Type B pancreatic cell (in vitro differentiated cells): ENCODE data around the gene SGO1. TPM values are rescaled to one million over a fixed set of nuclear protein-coding genes. Genes with fewer than 3 reads are reported as not detected.
"Not testable (repeated sequence)": the region's sequence is repeated elsewhere in the genome, so short reads cannot be mapped to it uniquely, and the experiment has no call there.

Source experiments
- DNase-seq: peaks from one replicate; pipeline ENCODE4 v3.0.0; 2021; ENCODE audit warnings: mixed read lengths; ENCODE audit not compliant: unreplicated experiment; ENCODE audit errors: extremely low spot score
- H3K27ac Mint-ChIP-seq: 2 replicates; pipeline ENCODE4 v1.8.0; 2021; ENCODE audit warnings: mild to moderate bottlenecking, mixed read lengths
- H3K27me3 Mint-ChIP-seq: 2 replicates; pipeline ENCODE4 v1.8.0; 2021; ENCODE audit warnings: mixed read lengths
- H3K36me3 Mint-ChIP-seq: 2 replicates; pipeline ENCODE4 v1.8.0; 2021; ENCODE audit warnings: mixed read lengths
- H3K4me1 Mint-ChIP-seq: one replicate; pipeline ENCODE4 v1.8.0; 2021; ENCODE audit warnings: mixed read lengths; ENCODE audit not compliant: unreplicated experiment
- H3K4me3 Mint-ChIP-seq: 2 replicates; pipeline ENCODE4 v1.8.0; 2021; ENCODE audit warnings: mild to moderate bottlenecking, mixed read lengths
- H3K9me3 Mint-ChIP-seq: 2 replicates; pipeline ENCODE4 v1.8.0; 2021; ENCODE audit warnings: mixed read lengths
- total RNA-seq: library from RNA; stranded (reverse); gene quantifications from 2 replicates; pipeline ENCODE4 v1.2.1, GENCODE V29; 2021; ENCODE audit warnings: low replicate concordance
- TF ChIP-seq, protein P1 (sequence below): fragments of 200-600 bp; sonication (generic); conservative IDR thresholded peaks from 2 replicates; pipeline ENCODE4 v1.5.0; 2021; ENCODE audit warnings: antibody characterized with exemption, mild to moderate bottlenecking

SGO1 gene
- total RNA-seq, 1 donor from 2014 or later, result 18.8 TPM

DNA sequence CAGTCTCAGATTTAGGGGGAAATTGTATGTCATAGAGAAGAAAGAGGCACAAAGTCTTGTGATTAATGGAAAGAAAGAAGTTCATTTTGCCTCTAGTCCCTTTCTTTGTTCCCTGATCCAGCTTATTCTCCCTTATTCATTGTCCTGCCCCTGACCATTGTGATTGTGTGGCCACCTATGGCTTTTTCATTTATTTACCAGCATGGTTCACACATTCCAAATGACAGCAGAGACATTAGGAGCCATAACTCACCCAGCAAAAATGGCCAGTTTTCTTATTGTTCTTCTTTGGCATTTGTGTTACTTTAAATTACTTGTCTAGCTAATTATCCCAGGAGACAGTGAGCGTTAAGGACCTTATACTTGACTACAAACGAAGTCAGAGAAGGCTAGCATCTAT is 36.3 kb upstream of the SGO1 start:
- TF ChIP-seq, protein P1, sequence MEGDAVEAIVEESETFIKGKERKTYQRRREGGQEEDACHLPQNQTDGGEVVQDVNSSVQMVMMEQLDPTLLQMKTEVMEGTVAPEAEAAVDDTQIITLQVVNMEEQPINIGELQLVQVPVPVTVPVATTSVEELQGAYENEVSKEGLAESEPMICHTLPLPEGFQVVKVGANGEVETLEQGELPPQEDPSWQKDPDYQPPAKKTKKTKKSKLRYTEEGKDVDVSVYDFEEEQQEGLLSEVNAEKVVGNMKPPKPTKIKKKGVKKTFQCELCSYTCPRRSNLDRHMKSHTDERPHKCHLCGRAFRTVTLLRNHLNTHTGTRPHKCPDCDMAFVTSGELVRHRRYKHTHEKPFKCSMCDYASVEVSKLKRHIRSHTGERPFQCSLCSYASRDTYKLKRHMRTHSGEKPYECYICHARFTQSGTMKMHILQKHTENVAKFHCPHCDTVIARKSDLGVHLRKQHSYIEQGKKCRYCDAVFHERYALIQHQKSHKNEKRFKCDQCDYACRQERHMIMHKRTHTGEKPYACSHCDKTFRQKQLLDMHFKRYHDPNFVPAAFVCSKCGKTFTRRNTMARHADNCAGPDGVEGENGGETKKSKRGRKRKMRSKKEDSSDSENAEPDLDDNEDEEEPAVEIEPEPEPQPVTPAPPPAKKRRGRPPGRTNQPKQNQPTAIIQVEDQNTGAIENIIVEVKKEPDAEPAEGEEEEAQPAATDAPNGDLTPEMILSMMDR, result no peak
- Mint-ChIP-seq H3K36me3 (no peaks in the 10 kb centered on the region), H3K27ac (no peak overlapping the region), H3K9me3 (no peaks in the 10 kb centered on the region), H3K4me3 (no peak overlapping the region), H3K4me1 (peaks cover 9% of the 10 kb centered on the region), H3K27me3 (peaks cover 2% of the 10 kb centered on the region)
- no peak for DNase-seq

DNA sequence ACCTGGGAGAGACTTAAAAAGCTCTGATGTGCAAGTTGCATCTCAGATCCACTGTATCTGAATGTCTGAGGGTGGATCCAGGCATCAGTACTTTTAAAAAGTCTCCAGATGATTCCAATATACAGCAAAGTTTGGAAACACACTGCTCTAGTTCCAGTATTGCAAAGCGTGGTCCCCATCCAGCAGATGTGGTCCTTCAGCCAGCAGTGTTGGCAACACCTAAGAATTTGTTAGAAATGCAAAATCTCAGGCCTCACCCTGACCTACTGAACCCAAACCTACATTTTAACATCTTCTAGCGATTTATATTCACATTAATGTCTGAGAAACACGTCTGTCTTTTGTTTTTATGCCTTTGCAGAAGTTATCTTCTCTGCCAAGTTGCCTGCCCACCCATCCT is 32.2 kb upstream of the SGO1 start:
- DNase-seq, result no peak
- Mint-ChIP-seq H3K36me3 (no peaks in the 10 kb centered on the region), H3K27me3 (peaks cover 2% of the 10 kb centered on the region), H3K9me3 (no peaks in the 10 kb centered on the region), H3K4me3 (no peak overlapping the region), H3K4me1 (no peaks in the 10 kb centered on the region), H3K27ac (no peak overlapping the region)
- TF ChIP-seq, protein P1, result no peak

DNA sequence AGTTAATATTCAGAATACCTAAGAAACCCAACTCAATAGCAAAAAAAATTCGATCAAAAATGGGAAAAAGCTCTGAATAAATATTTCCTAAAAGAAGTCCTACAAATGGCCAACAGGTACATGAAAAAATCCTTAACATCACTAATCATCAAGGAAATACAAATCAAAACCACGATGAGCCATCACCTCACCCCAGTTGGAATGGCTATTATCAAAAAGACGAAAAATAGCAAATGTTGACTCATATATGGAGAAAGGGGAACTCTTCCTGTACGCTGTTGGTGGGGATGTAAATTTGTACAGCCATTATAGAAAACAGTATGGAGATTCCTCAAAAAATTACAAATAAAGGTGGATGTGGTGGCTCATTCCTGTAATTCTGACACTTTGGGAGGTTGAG is 29.6 kb upstream of the SGO1 start:
- Mint-ChIP-seq H3K9me3 (no peaks in the 10 kb centered on the region), H3K4me1 (no peaks in the 10 kb centered on the region), H3K27me3 (no peaks in the 10 kb centered on the region), H3K36me3 (no peaks in the 10 kb centered on the region), H3K27ac (no peak overlapping the region), H3K4me3 (no peak overlapping the region)
- DNase-seq, result no peak
- TF ChIP-seq, protein P1, result no peak

DNA sequence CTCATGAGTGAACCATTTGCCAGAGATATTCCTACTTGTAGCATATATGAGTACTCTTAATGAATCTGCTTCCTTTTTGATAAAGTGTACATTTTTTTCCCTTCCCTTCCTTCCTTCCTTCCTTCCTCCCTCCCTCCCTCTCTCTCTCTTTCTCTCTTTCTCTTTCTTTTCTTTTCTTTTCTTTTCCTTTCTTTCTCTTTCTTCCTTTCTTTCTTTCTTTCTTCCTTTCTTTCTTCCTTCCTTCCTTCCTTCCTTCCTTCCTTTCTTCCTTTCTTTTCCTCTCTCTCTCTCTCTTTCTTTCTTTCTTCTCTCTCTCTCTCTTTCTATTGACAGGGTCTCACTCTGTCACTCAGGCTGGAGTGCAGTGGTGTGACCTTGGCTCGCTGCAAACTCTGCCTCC is 27.5 kb upstream of the SGO1 start:
- H3K4me3 Mint-ChIP-seq, DNase-seq, H3K4me1 Mint-ChIP-seq, H3K27ac Mint-ChIP-seq, H3K36me3 Mint-ChIP-seq, H3K9me3 Mint-ChIP-seq, H3K27me3 Mint-ChIP-seq: not testable (repeated sequence)

DNA sequence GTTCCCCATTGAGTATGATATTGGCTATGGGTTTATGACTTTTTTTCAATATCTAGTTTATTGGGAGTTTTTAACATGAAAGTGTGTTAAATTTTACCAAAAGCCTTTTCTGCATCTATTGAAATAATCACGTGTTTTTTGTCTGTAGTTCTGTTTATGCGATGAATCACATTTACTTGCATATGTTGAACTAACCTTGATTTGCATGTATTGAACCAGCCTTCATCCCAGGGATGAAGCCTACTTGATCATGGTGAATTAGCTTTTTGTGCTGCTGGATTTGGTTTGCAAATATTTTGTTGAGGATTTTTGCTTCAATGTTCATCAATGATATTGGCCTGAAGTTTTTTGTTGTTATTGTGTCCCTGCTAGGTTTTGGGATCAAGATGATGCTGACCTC is 21.9 kb upstream of the SGO1 start:
- H3K9me3 Mint-ChIP-seq, H3K4me3 Mint-ChIP-seq, H3K27me3 Mint-ChIP-seq, H3K4me1 Mint-ChIP-seq, DNase-seq, H3K27ac Mint-ChIP-seq, H3K36me3 Mint-ChIP-seq: not testable (repeated sequence)

DNA sequence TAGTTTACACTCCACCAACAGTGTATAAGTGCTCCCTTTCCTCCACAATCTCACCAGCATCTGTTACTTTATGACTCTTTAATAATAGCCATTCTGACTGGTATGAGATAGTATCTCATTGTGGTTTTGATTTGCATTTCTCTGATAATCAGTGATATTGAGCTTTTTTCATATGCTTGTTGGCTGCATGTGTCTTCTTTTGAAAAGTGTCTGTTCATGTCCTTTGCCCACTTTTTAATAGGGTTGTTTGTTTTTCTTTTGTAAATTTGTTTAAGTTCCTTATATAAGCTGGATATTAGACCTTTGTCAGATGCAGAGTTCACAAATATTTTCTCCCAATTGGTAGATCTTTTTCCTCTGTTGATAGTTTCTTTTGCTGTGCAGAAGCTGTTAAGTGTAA is 19.9 kb upstream of the SGO1 start:
- not testable (repeated sequence) for H3K4me3 Mint-ChIP-seq, H3K27me3 Mint-ChIP-seq, H3K9me3 Mint-ChIP-seq, DNase-seq, H3K27ac Mint-ChIP-seq, H3K4me1 Mint-ChIP-seq, H3K36me3 Mint-ChIP-seq

DNA sequence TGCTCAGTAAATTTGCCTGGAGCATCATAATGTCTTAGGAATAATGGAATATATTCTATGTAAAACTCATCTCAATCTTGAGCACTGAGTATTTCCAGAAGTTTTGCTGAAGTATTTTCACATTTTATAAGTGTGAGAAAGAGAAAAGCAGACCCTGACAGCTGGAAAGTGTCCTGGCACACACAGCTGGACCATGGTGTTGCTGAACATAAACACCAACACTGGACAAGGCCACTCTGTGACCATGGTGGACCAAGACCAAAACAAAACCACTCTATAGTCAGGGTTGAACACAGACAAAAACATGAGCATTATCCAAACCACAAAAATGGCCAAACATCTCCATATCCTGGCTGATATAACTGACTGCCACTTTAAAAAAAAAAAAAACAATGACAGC is 15.1 kb upstream of the SGO1 start:
- no peak overlapping the region for H3K4me3 Mint-ChIP-seq
- H3K9me3 Mint-ChIP-seq, result no peaks in the 10 kb centered on the region
- no peaks in the 10 kb centered on the region for H3K27me3 Mint-ChIP-seq
- TF ChIP-seq, protein P1, result no peak
- DNase-seq, result no peak
- no peak overlapping the region for H3K27ac Mint-ChIP-seq
- no peaks in the 10 kb centered on the region for H3K4me1 Mint-ChIP-seq
- no peaks in the 10 kb centered on the region for H3K36me3 Mint-ChIP-seq
